ENCODE results near the gene FBXL20. TPM values are rescaled to one million over a fixed set of nuclear protein-coding genes. Genes with fewer than 3 reads are reported as not detected.

FBXL20 gene
- total RNA-seq, 1 experiment from 2014 or later: 9.9 TPM

DNA sequence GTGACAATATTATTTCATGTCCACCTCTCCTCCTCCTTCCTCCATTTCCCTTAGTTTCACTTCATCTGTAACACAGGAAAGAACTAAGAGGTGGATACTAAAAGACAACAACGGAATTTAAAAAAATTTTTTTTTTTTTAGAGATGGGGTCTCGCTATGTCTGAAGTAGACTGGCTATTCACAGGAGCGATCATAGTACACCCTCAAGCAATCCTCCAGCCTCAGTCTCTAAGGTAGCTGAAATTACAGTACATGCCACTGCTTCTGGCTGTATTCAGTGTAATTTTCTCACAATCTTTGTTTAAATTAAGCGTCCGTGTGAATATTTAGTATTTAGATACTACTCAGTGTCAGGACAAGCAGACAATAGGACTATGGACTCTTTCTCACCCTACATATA, 35.6 kb downstream of the FBXL20 start:
- intact Hi-C loops (cut with micrococcal nuclease; ENCODE audit: unreplicated experiment): no loop called here
- BruUV-seq (replicated peaks): TSS peak; percentile 56
- no peak overlapping the region for H3K27ac ChIP-seq (ENCODE audit: low read length)

DNA sequence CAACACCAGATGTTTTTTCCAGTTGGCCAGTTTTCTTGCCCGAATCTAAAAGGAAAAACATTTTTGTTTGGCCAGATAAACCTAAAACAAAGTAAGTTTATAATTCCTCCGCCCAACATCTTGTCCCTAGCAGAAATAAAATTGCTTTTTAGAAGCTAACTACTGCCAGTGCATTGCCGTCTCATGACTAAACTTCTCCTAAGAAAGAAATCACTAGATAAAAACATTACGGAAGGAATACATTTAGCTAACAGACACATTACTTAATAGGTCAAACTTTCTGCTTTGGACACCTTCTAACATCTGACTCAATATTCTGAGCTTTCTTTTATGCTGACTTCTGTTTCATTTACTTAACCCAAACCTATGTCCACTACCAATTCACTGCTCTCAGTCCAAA, 36.2 kb downstream of the FBXL20 start:
- Histone ChIP-seq H3K4me1 (ENCODE audit: control insufficient read depth, insufficient read depth, low read length) (no peaks in the 10 kb centered on the region), H3K4me3 (ENCODE audit: low read depth in 2 of 2, low read length in 2 of 2) (no peak overlapping the region), H3K36me3 (ENCODE audit: control insufficient read depth, insufficient read depth, low read length) (no peaks in the 10 kb centered on the region), H3K27me3 (ENCODE audit: control insufficient read depth, insufficient read depth, low read length) (no peaks in the 10 kb centered on the region), H3K9me3 (ENCODE audit: control insufficient read depth, insufficient read depth, low read depth, low read length) (no peaks in the 10 kb centered on the region), H3K27ac (ENCODE audit: low read length) (no peak overlapping the region)
- ChIA-PET POLR2A (no interaction called here), CTCF (no interaction called here)
- TF ChIP-seq TCF7L2 (IDR thresholded peaks at IDR 0.05; ENCODE audit: low read depth, low read length): no peak
- TF ChIP-seq, protein P1, sequence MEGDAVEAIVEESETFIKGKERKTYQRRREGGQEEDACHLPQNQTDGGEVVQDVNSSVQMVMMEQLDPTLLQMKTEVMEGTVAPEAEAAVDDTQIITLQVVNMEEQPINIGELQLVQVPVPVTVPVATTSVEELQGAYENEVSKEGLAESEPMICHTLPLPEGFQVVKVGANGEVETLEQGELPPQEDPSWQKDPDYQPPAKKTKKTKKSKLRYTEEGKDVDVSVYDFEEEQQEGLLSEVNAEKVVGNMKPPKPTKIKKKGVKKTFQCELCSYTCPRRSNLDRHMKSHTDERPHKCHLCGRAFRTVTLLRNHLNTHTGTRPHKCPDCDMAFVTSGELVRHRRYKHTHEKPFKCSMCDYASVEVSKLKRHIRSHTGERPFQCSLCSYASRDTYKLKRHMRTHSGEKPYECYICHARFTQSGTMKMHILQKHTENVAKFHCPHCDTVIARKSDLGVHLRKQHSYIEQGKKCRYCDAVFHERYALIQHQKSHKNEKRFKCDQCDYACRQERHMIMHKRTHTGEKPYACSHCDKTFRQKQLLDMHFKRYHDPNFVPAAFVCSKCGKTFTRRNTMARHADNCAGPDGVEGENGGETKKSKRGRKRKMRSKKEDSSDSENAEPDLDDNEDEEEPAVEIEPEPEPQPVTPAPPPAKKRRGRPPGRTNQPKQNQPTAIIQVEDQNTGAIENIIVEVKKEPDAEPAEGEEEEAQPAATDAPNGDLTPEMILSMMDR (IDR thresholded peaks at IDR 0.05): no peak
- TF ChIP-seq SIN3A (IDR thresholded peaks at IDR 0.05; ENCODE audit: borderline replicate concordance, insufficient read depth, low read depth, low read length): no peak
- no peak for TF ChIP-seq POLR2AphosphoS5 (IDR thresholded peaks at IDR 0.05; ENCODE audit: low read depth, low read length)
- TF ChIP-seq, protein P2, sequence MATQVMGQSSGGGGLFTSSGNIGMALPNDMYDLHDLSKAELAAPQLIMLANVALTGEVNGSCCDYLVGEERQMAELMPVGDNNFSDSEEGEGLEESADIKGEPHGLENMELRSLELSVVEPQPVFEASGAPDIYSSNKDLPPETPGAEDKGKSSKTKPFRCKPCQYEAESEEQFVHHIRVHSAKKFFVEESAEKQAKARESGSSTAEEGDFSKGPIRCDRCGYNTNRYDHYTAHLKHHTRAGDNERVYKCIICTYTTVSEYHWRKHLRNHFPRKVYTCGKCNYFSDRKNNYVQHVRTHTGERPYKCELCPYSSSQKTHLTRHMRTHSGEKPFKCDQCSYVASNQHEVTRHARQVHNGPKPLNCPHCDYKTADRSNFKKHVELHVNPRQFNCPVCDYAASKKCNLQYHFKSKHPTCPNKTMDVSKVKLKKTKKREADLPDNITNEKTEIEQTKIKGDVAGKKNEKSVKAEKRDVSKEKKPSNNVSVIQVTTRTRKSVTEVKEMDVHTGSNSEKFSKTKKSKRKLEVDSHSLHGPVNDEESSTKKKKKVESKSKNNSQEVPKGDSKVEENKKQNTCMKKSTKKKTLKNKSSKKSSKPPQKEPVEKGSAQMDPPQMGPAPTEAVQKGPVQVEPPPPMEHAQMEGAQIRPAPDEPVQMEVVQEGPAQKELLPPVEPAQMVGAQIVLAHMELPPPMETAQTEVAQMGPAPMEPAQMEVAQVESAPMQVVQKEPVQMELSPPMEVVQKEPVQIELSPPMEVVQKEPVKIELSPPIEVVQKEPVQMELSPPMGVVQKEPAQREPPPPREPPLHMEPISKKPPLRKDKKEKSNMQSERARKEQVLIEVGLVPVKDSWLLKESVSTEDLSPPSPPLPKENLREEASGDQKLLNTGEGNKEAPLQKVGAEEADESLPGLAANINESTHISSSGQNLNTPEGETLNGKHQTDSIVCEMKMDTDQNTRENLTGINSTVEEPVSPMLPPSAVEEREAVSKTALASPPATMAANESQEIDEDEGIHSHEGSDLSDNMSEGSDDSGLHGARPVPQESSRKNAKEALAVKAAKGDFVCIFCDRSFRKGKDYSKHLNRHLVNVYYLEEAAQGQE (IDR thresholded peaks at IDR 0.05; ENCODE audit: insufficient read depth in 1 of 2, low read depth in 2 of 2, low read length in 1 of 2): no peak
- BruUV-seq (replicated peaks): no TSS peak
- intact Hi-C loops (cut with micrococcal nuclease; ENCODE audit: unreplicated experiment): no loop called here
- DNase-seq (ENCODE audit: low read depth, low spot score): no peak
- in situ Hi-C loops (cut with HindIII; ENCODE audit: low pct_unique_long_range_greater_than_20kb, low sequenced_read_pairs): no loop called here
- ATAC-seq: no peak

More for the DNA sequence above, 35.6 kb downstream of the FBXL20 start:
- Histone ChIP-seq H3K4me3 (ENCODE audit: low read depth in 2 of 2, low read length in 2 of 2) (no peak overlapping the region), H3K27me3 (ENCODE audit: control insufficient read depth, insufficient read depth, low read length) (no peaks in the 10 kb centered on the region), H3K9me3 (ENCODE audit: control insufficient read depth, insufficient read depth, low read depth, low read length) (no peaks in the 10 kb centered on the region), H3K36me3 (ENCODE audit: control insufficient read depth, insufficient read depth, low read length) (no peaks in the 10 kb centered on the region), H3K4me1 (ENCODE audit: control insufficient read depth, insufficient read depth, low read length) (no peaks in the 10 kb centered on the region)
- ATAC-seq: no peak
- no peak for TF ChIP-seq TCF7L2 (IDR thresholded peaks at IDR 0.05; ENCODE audit: low read depth, low read length)
- TF ChIP-seq, protein P1 (IDR thresholded peaks at IDR 0.05): no peak
- TF ChIP-seq POLR2AphosphoS5 (IDR thresholded peaks at IDR 0.05; ENCODE audit: low read depth, low read length): no peak
- TF ChIP-seq SIN3A (IDR thresholded peaks at IDR 0.05; ENCODE audit: borderline replicate concordance, insufficient read depth, low read depth, low read length): no peak
- TF ChIP-seq, protein P2 (IDR thresholded peaks at IDR 0.05; ENCODE audit: insufficient read depth in 1 of 2, low read depth in 2 of 2, low read length in 1 of 2): no peak
- POLR2A ChIA-PET: no interaction called here
- in situ Hi-C loops (cut with HindIII; ENCODE audit: low pct_unique_long_range_greater_than_20kb, low sequenced_read_pairs): no loop called here
- CTCF ChIA-PET: no interaction called here
- DNase-seq (ENCODE audit: low read depth, low spot score): no peak
